HFFc6 (cell line): ENCODE results near the gene LRRTM3. TPM values are rescaled to one million over a fixed set of nuclear protein-coding genes. Genes with fewer than 3 reads are reported as not detected.

Source experiments
- DNase-seq: peaks from one replicate; pipeline ENCODE4 v3.0.0-alpha.2; 2018
- H3K27ac Mint-ChIP-seq: 2 replicates; pipeline ENCODE4 v1.8.0; 2020; ENCODE audit warnings: mild to moderate bottlenecking, mixed read lengths
- H3K27me3 Mint-ChIP-seq: 2 replicates; pipeline ENCODE4 v1.8.0; 2021; ENCODE audit warnings: mild to moderate bottlenecking, moderate library complexity, mixed read lengths; ENCODE audit not compliant: insufficient read depth
- H3K36me3 Mint-ChIP-seq: 2 replicates; pipeline ENCODE4 v1.8.0; 2021; ENCODE audit warnings: low read depth, mixed read lengths
- H3K4me1 Mint-ChIP-seq: 2 replicates; pipeline ENCODE4 v1.8.0; 2020; ENCODE audit warnings: low read depth, mixed read lengths
- H3K4me3 Mint-ChIP-seq: 2 replicates; pipeline ENCODE4 v1.8.0; 2020; ENCODE audit warnings: mild to moderate bottlenecking, moderate library complexity, mixed read lengths
- H3K9me3 Mint-ChIP-seq: 2 replicates; pipeline ENCODE4 v1.8.0; 2020; ENCODE audit warnings: mild to moderate bottlenecking, mixed read lengths
- CTCF ChIP-seq: fragments of 200-600 bp; sonication (generic); IDR thresholded peaks from 2 replicates; pipeline ENCODE4 v1.5.0; 2021; ENCODE audit warnings: antibody characterized with exemption, mild to moderate bottlenecking
- total RNA-seq, 6 experiments: library from RNA; stranded (reverse); fragmentation: NEBNext Ultra II Directional; extraction: Animal tissue kit (Norgen Biotek cat#: 25700); gene quantifications; 2 replicates in 1 of 6; 3 replicates in 5 of 6; pipeline ENCODE4 v1.2.3, GENCODE V29; 2021

Gene LRRTM3
- total RNA-seq, 6 experiments from 2014 or later: not detected

GRCh38 chr10:67100951-67101350, 175.1 kb downstream of the LRRTM3 start:
- Mint-ChIP-seq H3K4me3 (no peak overlapping the region), H3K36me3 (peaks cover 8% of the 10 kb centered on the region; the same call in 1 of the 2 replicates), H3K4me1 (no peaks in the 10 kb centered on the region), H3K27me3 (no peaks in the 10 kb centered on the region; the same call in 1 of the 2 replicates), H3K9me3 (peaks cover 8% of the 10 kb centered on the region), H3K27ac (no peak overlapping the region)
- DNase-seq: no peak
- no peak for TF ChIP-seq CTCF

GRCh38 chr10:67107670-67108069, 181.8 kb downstream of the LRRTM3 start:
- Mint-ChIP-seq H3K36me3 (peaks cover 5% of the 10 kb centered on the region; the same call in 1 of the 2 replicates), H3K4me1 (no peaks in the 10 kb centered on the region), H3K9me3 (peaks cover 4% of the 10 kb centered on the region), H3K4me3 (no peak overlapping the region), H3K27me3 (no peaks in the 10 kb centered on the region; the same call in 1 of the 2 replicates), H3K27ac (no peak overlapping the region)
- TF ChIP-seq CTCF: no peak
- no peak for DNase-seq

- no peak for TF ChIP-seq CTCF
- DNase-seq: no peak
- H3K36me3 Mint-ChIP-seq: no peaks in the 10 kb centered on the region
- H3K4me1 Mint-ChIP-seq: no peaks in the 10 kb centered on the region
- H3K4me3 Mint-ChIP-seq: no peak overlapping the region
- H3K27ac Mint-ChIP-seq: no peak overlapping the region
- peaks cover 13% of the 10 kb centered on the region for H3K9me3 Mint-ChIP-seq
- no peaks in the 10 kb centered on the region for H3K27me3 Mint-ChIP-seq
Observed at GRCh38 chr10:67110286-67110685, 184.4 kb downstream of the LRRTM3 start.

- H3K4me3 Mint-ChIP-seq: no peak overlapping the region
- H3K27ac Mint-ChIP-seq: no peak overlapping the region
- no peaks in the 10 kb centered on the region for H3K27me3 Mint-ChIP-seq
- no peak for TF ChIP-seq CTCF
- no peaks in the 10 kb centered on the region for H3K36me3 Mint-ChIP-seq
- no peaks in the 10 kb centered on the region for H3K4me1 Mint-ChIP-seq
- DNase-seq: no peak
- H3K9me3 Mint-ChIP-seq: peaks cover 13% of the 10 kb centered on the region
Observed at GRCh38 chr10:67112765-67113164, 186.9 kb downstream of the LRRTM3 start.

GRCh38 chr10:67114945-67115344, 189.1 kb downstream of the LRRTM3 start:
- no peak for DNase-seq
- no peaks in the 10 kb centered on the region for H3K36me3 Mint-ChIP-seq
- H3K27ac Mint-ChIP-seq: no peak overlapping the region
- H3K4me3 Mint-ChIP-seq: no peak overlapping the region
- no peak for TF ChIP-seq CTCF
- no peaks in the 10 kb centered on the region for H3K4me1 Mint-ChIP-seq
- H3K27me3 Mint-ChIP-seq: no peaks in the 10 kb centered on the region
- peaks cover 13% of the 10 kb centered on the region for H3K9me3 Mint-ChIP-seq

- Mint-ChIP-seq H3K27ac (no peak overlapping the region), H3K4me3 (no peak overlapping the region), H3K9me3 (peaks cover 21% of the 10 kb centered on the region), H3K36me3 (no peaks in the 10 kb centered on the region), H3K4me1 (no peaks in the 10 kb centered on the region), H3K27me3 (no peaks in the 10 kb centered on the region)
- TF ChIP-seq CTCF: no peak
- DNase-seq: no peak
Observed at GRCh38 chr10:67115972-67116371, 190.1 kb downstream of the LRRTM3 start.
